NCI-H2227 (cell line): ENCODE results near the gene LONRF2.

ENCODE experiments used
- DNase-seq: peaks from one replicate; lab custom pipeline; 2025; ENCODE audit not compliant: unreplicated experiment; lab: John Stamatoyannopoulos, UW

Gene LONRF2

DNA sequence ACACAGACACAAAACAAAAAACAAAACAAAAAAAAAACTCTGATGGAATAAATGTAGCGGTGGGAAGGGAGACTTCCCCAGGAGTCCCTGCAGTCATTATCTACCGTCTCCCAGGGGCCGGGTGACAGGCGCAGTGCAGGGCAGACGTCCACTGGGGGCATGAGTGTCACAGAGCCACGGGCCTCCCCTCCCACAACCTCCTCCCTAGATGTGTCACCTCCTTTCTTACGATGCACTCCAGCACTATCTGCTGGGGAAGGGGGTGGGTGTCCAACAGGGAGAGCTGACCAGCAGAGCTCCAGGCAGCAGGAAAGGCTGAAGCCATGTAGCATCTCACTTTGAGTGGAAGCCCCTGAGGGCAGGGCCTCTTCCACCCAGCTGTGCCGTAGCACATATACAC, 84.5 kb downstream of the LONRF2 start:
- DNase-seq = no peak

DNA sequence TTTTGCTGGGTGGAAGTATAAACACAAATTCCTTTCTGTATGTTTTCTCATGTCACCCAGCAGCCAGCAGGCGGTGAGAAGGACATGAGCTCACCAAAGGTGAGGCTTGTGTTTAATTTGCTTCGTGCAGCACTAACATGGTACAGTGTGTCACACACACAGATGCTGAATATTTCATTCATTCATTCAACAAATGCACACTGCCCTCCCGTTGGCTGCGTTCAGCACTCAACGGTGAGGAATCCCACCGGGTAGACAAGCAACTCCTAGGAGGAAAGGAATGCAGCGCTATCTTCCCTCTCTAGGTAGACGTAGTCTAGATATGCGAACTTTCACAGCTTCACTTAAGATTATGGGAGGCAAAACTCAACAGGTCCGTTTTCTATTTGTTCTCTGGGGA, 85.1 kb downstream of the LONRF2 start:
- no peak for DNase-seq

DNA sequence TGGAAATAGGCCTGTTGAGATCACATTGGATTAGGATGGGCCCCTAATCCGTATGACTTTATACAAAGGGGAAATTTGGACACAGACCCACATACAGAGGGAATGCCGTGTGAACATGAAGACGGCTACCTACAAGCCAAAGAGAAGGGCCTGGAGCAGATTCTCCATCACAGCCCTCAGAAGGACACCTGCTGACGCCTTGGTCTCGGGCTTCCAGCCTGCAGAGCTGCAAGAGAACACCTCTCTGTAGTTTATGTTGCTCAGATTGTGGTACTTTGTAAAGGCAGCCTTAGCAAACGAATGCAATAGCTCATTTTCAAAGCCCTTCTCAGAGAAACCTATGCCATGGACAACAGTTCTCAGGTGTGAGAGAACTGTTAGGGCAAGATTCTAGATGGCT, 86.1 kb downstream of the LONRF2 start:
- no peak for DNase-seq

DNA sequence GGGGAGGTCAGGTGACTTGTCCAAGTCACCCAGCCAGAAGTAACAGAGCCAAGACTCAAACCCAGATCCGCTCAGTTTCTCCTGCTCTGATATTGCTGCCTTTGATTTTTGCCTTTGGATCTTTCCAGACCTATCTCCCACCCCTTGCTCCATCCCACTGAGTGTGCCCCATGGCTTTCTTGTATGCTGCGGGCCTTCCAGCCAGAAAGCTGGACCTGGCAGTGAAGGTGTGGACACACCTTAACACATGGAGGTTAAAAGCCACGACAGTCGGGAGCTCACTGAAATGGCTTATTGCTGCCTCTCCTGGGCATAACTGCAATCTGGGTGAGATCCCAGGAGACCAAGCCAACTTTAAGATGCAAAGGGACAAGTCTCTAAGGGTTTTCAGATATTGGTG, 86.7 kb downstream of the LONRF2 start:
- no peak for DNase-seq

DNA sequence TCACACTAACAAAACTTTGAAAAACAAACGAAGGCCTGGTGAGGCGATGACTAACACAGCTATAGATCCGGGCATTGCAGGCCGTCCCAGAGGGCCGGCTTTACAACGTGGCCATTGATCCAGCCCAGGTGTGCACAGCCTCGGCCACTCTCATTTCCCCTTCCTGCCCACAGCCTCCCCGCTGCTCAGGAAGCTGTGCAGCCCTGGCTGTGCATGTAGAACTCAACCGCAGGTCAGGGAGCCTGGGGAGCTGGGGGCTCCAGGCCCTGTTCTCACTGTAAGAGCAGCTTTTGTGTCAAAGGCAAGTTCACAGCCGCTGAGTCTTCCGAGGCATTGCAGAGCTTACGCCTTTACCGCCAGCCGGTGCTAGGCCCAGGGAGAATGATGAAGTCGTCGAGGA, 87.2 kb downstream of the LONRF2 start:
- DNase-seq = no peak

DNA sequence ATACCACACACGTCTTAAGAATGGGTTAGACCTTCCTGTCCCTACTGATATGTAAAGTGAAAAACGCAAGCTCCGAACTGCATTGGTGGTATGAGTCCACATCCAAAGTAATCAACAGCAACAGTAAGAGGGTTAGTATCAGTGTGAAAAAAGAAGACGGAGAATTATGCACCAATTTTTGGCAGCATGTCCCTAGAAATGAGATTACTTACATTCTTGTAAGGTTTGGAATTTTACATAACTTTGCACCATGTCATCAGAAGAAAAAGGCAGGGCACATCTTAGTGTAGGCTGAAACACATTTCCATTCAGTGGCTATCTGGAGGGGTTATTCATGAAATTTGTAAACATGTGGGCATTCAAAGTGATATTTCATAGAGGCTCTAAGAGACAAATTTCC, 88.2 kb downstream of the LONRF2 start:
- no peak for DNase-seq

DNA sequence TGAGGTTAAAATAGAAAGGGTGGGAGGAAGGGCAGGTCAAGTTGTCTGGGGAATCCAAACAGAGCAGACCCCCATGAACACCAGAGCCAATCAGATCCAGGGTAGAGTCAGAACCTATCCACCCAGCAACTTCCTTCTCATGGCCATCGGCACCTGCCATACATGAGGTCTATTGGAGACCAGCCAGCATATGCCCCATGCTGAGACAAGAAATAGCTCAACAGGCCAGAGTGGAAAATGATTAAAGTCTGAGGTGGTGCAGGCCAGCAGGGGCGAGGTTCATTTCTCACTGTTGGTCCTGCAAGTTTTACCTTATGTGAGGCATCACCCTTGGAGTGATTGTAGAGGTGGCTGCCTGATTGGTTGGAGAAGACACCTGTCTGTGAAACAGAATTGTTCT, 89.2 kb downstream of the LONRF2 start:
- DNase-seq = no peak

DNA sequence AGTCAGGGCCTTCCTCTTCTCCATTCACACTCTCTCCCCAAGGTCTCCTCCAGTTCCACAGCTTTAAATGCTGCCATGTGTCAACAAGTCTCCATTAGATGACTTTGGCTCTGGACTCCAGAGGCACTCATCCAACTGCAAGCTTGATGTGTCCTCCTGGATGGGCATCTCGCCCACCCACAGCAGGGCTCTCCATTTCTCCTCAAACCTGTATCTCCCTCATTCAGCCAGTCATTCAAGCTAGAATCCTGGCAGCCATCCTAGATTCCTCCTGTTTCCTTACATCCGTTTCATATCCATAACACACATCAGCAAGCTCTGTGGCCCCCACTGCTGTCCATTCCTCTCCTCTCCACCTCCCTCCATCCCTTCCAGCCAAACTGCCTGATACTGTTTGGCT, 91.5 kb downstream of the LONRF2 start:
- no peak for DNase-seq

DNA sequence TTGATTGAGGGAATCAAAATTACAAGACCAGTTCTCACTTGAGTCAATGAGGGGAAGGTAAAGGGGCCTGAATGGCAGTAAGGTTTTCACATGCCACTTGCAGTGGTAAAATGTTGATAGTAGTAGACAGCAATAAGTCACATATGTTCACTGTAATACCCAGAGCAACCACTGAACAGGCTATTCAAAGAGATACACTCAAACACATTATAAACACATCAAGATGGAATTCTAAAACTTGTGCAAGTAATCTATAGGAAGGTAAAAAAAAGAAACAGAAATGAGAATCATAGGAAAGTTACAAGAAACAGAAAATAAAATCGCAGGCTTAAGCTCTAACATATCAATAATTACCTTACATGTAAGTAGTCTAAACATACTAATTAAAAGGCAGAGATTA, 93.3 kb downstream of the LONRF2 start:
- no peak for DNase-seq

DNA sequence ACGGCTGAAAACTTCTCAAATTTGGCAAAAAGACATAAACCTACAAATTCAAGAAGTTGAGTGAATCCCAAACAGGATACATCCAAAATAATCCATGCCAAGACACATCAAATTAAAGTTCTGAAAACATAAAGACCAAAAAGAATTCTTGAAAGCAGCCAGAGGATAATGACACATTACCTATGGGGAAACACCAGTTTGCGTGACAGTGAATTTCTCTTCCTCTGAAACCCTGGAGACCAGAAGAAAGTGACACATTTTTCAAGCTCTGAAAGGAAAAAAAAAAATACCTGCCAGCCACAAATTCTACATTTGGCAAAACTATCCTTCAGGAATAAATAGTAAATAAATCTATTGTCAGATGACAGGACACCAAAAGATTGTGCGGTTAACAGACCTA, 93.9 kb downstream of the LONRF2 start:
- no peak for DNase-seq

DNA sequence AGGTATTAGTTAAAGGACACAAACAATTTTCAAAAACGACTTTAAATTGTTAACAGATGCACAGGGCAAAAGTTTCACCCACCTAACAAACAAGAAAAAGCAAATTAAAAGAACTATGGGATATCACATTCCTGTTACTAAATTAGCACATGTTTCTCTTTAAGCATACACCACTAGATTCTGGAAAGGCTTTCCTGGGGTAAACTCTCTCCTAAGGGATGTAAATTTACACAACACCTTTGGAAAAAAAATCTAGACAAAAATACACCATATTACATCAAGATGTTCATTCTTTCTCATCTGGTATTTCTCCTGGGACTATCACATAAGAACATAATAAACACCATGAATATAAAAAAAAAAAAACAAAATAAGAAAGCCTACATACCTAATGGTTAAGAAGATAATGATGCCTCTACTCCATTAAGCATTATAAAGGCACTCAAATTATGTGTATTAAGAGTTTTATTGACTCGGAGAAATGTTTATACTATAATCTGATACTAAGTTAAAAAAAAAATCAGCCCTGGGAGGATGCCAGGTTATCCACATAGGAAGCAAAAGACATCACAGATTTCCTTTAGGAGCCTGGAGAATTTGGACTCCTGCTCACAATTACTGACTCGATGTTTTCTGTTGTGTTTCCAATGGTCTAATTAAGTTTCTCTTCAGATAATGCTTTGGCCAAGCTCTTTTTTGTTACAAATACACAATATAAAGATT, 97.2 kb downstream of the LONRF2 start:
- no peak for DNase-seq

DNA sequence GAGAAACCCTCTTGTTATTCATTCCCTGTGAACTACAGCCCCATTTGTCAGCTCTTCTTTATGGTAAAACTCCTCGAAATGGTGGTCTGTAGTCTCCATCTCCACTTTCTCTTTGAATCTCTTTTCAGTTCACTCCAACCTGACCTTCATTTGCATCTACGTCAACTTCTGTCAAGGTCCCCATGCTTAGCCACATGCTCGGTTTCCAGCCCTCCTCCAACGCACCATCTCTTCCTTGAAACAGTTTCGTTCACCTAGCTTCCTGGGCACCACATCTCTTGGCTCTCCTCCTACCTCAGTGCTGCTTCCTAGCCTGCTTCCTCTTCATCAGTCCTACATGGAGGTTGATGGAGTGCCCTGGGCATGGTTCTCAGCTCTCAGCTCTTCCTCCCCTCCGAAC, 98.8 kb downstream of the LONRF2 start:
- DNase-seq = no peak
